Thymus (tissue), 11 donors: ENCODE measurements around the gene NTRK3. TPM values are rescaled to one million over a fixed set of nuclear protein-coding genes. Genes with fewer than 3 reads are reported as not detected.

Experiments
- DNase-seq, 9 donors: peaks; one replicate each; pipeline ENCODE4 v3.0.0-alpha.2; 2013; ENCODE audit warnings: low spot score in 9 of 9, low read depth in 6 of 9, missing footprints in 1 of 9
- H3K27ac ChIP-seq, 2 donors: one replicate each; pipeline ENCODE4 v1.5.1; 2013; ENCODE audit warnings: control low read depth in 1 of 2, low read depth in 1 of 2, low read length in 1 of 2, mild to moderate bottlenecking in 1 of 2, moderate library complexity in 1 of 2
- H3K27me3 ChIP-seq, 2 donors: one replicate each; pipeline ENCODE4 v1.5.1; 2013; ENCODE audit warnings: low read length in 1 of 2; ENCODE audit not compliant: control insufficient read depth in 2 of 2, insufficient read depth in 1 of 2
- H3K36me3 ChIP-seq, 2 donors: one replicate each; pipeline ENCODE4 v1.5.1; 2013; ENCODE audit warnings: low read length in 1 of 2, mild to moderate bottlenecking in 1 of 2, moderate library complexity in 1 of 2; ENCODE audit not compliant: control insufficient read depth in 2 of 2, insufficient read depth in 2 of 2
- H3K4me1 ChIP-seq, 2 donors: one replicate each; pipeline ENCODE4 v1.5.1; 2013; ENCODE audit warnings: low read length in 2 of 2; ENCODE audit not compliant: control insufficient read depth in 2 of 2, insufficient read depth in 2 of 2
- H3K4me3 ChIP-seq, 2 donors: one replicate each; pipeline ENCODE4 v1.5.1; 2013; ENCODE audit warnings: low read length in 2 of 2, control low read depth in 1 of 2, mild to moderate bottlenecking in 1 of 2
- H3K9me3 ChIP-seq, 2 donors: one replicate each; pipeline ENCODE4 v1.5.1; 2013; ENCODE audit warnings: low read length in 1 of 2, mild to moderate bottlenecking in 1 of 2; ENCODE audit not compliant: control insufficient read depth in 2 of 2, insufficient read depth in 1 of 2
- WGBS: extraction: QIAGEN DNeasy Blood & Tissue Kit; methylation state at CpG from one replicate; pipeline ENCODE4 v1.1.7; 2013; 5-methylcytosine and 5-hydroxymethylcytosine counted together
- polyA plus RNA-seq: library from polyadenylated mRNA; stranded (reverse); fragments of 200-250 nt; gene quantifications from one replicate; pipeline ENCODE4 v1.2.3, GENCODE V29; 2013
- total RNA-seq: library from RNA; stranded (reverse); fragments of 120-200 nt; gene quantifications from one replicate; pipeline ENCODE4 v1.2.4, GENCODE V29; 2013
- donor health status: healthy.

The NTRK3 gene
- total and polyA plus RNA-seq, 2 donors, result 0.57 to 5.8 TPM

DNA sequence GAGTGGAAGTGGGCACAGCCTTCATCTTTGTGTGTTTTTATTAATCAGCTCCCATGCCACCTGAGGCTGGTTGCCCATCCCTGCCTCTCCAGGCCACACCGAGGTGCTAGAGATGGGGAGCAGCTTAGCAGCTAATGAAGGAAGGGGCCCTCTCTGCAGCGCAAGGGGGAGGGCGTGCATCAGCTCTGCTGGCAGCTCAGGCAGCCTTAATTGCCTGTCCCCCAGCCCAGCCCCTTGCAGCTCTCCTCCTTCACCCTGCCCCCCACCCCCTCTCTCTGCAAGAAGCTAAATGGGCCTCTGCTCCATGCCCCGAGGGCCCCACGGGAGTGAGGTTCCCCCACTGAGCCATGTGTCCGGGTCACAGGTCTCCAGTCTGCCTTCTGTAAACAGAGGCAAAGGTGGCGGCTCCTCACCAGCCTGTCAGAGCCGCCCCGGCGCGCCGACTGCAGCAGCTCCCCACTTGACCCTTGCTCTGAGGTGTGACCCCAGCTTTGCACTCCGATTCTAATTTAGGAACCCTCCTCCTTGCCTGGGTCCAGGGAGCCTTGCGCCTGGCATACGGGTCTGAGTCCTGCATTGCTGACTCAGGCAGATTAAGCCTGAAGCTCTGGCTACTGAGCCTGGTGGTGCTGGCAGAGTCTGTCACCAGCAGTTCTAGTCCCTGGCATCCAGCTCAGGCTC is 27.9 kb upstream of the NTRK3 start:
- 16% methylated on average over 15 of the region's 15 CpGs for WGBS
- DNase-seq, result no peak
- H3K9me3 ChIP-seq, result no peaks in the 10 kb centered on the region

GRCh38 chr15:88282614-88283013 is 26.1 kb upstream of the NTRK3 start:
- Histone ChIP-seq H3K27ac (no peak overlapping the region), H3K4me3 (no peak overlapping the region), H3K27me3 (peaks cover 4 to 43% of the 10 kb centered on the region in 2 donors), H3K36me3 (no peaks in the 10 kb centered on the region), H3K9me3 (no peaks in the 10 kb centered on the region), H3K4me1 (no peaks in the 10 kb centered on the region)
- no peak for DNase-seq
- WGBS, result 26% methylated on average over 5 of the region's 5 CpGs

More for the DNA sequence above, 27.9 kb upstream of the NTRK3 start:
- Histone ChIP-seq H3K4me1 (no peaks in the 10 kb centered on the region), H3K4me3 (no peak overlapping the region), H3K27me3 (peaks cover 4 to 43% of the 10 kb centered on the region in 2 donors), H3K27ac (no peak overlapping the region), H3K36me3 (no peaks in the 10 kb centered on the region)

- DNase-seq, result no peak
- WGBS, result 68% methylated on average over 16 of the region's 16 CpGs
- Histone ChIP-seq H3K27ac (no peak overlapping the region), H3K36me3 (no peaks in the 10 kb centered on the region), H3K27me3 (peaks cover 0 to 21% of the 10 kb centered on the region in 2 donors), H3K9me3 (no peaks in the 10 kb centered on the region), H3K4me3 (no peak overlapping the region), H3K4me1 (no peaks in the 10 kb centered on the region)
These were observed 20.4 kb upstream of the NTRK3 start for GRCh38 chr15:88276821-88277410.

- no peak for DNase-seq
- Histone ChIP-seq H3K4me3 (no peak overlapping the region), H3K9me3 (no peaks in the 10 kb centered on the region), H3K27ac (no peak overlapping the region), H3K36me3 (no peaks in the 10 kb centered on the region), H3K4me1 (no peaks in the 10 kb centered on the region), H3K27me3 (peaks cover 0 to 13% of the 10 kb centered on the region in 2 donors)
- WGBS, result 82% methylated on average over 10 of the region's 10 CpGs
These were observed 19.3 kb upstream of the NTRK3 start for GRCh38 chr15:88275804-88276203.

DNA sequence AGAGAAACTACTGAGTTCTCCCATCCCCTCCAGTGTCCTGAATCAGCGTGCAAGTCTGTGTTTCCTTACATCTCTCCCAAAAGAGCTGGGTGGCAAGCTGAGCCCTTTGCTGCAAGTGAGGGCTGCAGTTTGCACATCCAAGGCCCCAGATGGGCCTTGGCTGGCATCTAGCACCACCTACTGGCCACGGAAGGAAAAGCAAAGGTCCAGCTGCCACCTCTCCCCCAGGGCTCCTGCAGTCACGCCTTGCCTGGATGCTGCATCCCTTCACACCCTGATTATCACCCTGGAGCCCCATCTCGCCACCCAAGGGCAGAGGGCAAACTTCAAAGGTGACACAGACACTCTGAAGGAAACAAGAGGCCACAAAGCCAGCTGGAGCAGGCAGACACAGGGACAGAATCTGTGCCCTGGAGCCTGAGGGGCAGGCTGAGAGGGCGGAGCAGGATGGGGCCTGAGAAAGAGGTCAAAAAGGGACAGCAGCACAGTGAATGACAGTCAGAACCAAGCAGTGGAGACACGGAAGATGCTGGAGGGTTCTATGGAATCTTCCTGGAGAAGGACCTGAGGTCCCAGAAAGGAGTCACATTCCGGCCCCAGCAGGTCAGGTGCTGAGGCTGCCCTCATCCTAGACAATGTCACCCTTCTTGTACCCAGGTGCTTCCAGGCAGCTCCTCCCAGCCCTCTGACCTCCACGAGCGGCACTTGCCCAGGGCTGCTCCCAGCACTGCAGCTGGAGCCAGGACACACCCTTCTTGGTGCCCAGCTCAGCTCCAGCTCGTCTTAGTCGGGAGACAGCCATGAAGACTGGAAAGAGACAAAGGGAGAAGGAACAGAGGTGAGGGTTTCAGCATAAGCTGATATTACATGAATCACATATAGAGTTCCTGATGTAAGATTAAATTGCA is 18.3 kb upstream of the NTRK3 start:
- 50% methylated on average over 11 of the region's 11 CpGs for WGBS
- H3K27ac ChIP-seq, result no peak overlapping the region
- no peaks in the 10 kb centered on the region for H3K9me3 ChIP-seq
- H3K36me3 ChIP-seq, result no peaks in the 10 kb centered on the region
- DNase-seq, result peak; percentile 19 to 81 (median 57)
- H3K4me3 ChIP-seq, result no peak overlapping the region
- H3K27me3 ChIP-seq, result peaks cover 0 to 17% of the 10 kb centered on the region in 2 donors
- no peaks in the 10 kb centered on the region for H3K4me1 ChIP-seq

- peaks cover 0 to 22% of the 10 kb centered on the region in 2 donors for H3K27me3 ChIP-seq
- no peak for DNase-seq
- H3K27ac ChIP-seq, result no peak overlapping the region
- H3K36me3 ChIP-seq, result no peaks in the 10 kb centered on the region
- H3K4me3 ChIP-seq, result no peak overlapping the region
- no peaks in the 10 kb centered on the region for H3K9me3 ChIP-seq
- H3K4me1 ChIP-seq, result no peaks in the 10 kb centered on the region
- 91% methylated on average over 2 of the region's 2 CpGs for WGBS
These were observed 15.9 kb upstream of the NTRK3 start for GRCh38 chr15:88272421-88272820.

DNA sequence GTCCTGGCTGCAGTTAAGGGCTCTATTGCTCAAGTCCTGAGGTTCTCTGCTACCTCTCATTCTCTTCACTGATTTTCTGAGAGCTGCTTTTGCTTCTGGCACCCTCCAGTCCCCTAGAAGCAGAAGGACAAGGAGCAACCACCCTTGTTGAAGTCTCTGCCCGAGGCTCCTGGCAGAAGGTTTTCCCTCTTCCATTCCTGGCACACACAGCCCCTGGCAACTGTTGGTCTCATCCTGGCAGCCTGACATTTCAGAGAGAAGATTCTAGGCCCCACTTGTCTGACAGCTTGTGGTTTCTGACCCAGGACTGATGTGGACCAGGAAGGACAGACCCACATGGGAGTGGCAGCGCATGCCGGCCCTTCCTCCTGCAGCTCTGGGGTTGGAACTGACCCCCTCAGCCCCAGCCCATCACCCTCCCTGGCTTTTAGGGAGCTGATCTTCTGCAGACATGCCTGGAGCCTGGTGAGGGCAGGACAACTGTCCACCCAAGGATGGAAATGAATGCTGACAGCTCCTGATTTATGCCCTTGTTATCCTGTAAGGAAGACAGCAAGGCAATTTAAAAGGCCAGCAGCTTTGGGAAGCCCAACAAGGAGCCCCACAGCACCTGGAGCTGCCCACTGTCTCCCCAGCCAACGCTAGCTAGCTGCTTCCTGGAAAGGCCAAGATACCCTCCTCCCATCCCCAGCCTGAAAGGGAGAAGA is 13.0 kb upstream of the NTRK3 start:
- WGBS, result 71% methylated on average over 4 of the region's 4 CpGs

GRCh38 chr15:88267720-88268119 is 11.2 kb upstream of the NTRK3 start:
- Histone ChIP-seq H3K27me3 (peaks cover 2 to 21% of the 10 kb centered on the region in 2 donors), H3K36me3 (no peaks in the 10 kb centered on the region), H3K9me3 (no peaks in the 10 kb centered on the region), H3K4me1 (no peaks in the 10 kb centered on the region), H3K4me3 (no peak overlapping the region), H3K27ac (no peak overlapping the region)
- WGBS, result 81% methylated on average over 5 of the region's 5 CpGs
- DNase-seq, result no peak

More for the DNA sequence above, 13.0 kb upstream of the NTRK3 start:
- no peak overlapping the region for H3K4me3 ChIP-seq
- no peaks in the 10 kb centered on the region for H3K36me3 ChIP-seq
- no peaks in the 10 kb centered on the region for H3K4me1 ChIP-seq
- H3K9me3 ChIP-seq, result no peaks in the 10 kb centered on the region
- DNase-seq, result no peak
- H3K27me3 ChIP-seq, result peaks cover 2 to 14% of the 10 kb centered on the region in 2 donors
- no peak overlapping the region for H3K27ac ChIP-seq
